Frontal cortex (tissue), 4 donors: ENCODE measurements around the gene SHC1. TPM values are rescaled to one million over a fixed set of nuclear protein-coding genes. Genes with fewer than 3 reads are reported as not detected.

Experiments used
- DNase-seq, 2 donors: peaks; one replicate each; pipeline ENCODE4 v3.0.0; 2012; ENCODE audit warnings: low spot score in 2 of 2
- FAIRE-seq: peaks from 2 replicates; lab custom pipeline; 2012; peaks lifted over from hg19 to GRCh38; lab: Jason Lieb, UNC
- total RNA-seq: library from RNA; depleted of rRNA; stranded (reverse); fragments of >200 nt; gene quantifications from one replicate; pipeline ENCODE4 v1.2.3, GENCODE V29; 2014
- donor health status: control.
- donor health status: control.
- donor health status: control.

The SHC1 gene, protein sequence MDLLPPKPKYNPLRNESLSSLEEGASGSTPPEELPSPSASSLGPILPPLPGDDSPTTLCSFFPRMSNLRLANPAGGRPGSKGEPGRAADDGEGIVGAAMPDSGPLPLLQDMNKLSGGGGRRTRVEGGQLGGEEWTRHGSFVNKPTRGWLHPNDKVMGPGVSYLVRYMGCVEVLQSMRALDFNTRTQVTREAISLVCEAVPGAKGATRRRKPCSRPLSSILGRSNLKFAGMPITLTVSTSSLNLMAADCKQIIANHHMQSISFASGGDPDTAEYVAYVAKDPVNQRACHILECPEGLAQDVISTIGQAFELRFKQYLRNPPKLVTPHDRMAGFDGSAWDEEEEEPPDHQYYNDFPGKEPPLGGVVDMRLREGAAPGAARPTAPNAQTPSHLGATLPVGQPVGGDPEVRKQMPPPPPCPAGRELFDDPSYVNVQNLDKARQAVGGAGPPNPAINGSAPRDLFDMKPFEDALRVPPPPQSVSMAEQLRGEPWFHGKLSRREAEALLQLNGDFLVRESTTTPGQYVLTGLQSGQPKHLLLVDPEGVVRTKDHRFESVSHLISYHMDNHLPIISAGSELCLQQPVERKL
- total RNA-seq, result 6.9 TPM

DNA sequence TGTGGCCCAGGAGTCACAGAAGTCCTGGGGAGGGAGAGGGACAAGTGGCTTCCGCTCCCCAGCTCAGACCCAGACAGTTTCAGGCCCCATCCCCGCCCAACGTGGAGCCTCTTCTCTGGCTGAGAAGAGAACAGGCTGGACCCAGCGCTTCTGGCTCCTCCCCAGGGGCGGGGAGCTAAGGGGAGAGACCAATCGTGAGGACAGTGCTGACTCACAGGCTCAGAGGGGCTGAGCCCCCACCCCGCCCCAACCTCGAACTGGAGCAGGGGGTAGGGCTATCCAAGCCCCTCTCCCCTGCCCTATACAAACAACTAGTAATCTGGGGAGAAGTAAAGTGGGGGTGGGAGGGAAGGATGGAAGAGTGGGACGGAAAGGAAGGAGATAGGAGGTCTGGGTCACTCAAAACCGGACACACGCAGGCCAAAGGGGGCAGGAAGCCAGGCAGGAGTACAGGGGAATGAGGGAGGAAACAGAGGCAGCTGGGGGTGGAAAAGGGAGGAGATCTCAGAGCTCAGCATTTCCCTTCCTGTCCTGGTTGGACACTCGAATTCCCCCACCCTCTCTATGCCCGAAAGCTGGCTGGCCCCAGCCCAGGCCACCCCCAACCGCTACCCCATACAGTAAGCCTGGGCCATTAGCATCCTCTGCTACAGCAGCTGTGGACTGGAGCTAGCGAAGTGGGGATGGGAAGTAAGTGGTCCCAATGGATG lies at the start of gene SHC1:
Gene SHC1 (minus strand): TSS at position 117 of the 710 bp plus-strand sequence. CDS start 221 bp downstream, outside the sequence.
- DNase-seq (peak; percentile 63 to 92), FAIRE-seq (no peak)

DNA sequence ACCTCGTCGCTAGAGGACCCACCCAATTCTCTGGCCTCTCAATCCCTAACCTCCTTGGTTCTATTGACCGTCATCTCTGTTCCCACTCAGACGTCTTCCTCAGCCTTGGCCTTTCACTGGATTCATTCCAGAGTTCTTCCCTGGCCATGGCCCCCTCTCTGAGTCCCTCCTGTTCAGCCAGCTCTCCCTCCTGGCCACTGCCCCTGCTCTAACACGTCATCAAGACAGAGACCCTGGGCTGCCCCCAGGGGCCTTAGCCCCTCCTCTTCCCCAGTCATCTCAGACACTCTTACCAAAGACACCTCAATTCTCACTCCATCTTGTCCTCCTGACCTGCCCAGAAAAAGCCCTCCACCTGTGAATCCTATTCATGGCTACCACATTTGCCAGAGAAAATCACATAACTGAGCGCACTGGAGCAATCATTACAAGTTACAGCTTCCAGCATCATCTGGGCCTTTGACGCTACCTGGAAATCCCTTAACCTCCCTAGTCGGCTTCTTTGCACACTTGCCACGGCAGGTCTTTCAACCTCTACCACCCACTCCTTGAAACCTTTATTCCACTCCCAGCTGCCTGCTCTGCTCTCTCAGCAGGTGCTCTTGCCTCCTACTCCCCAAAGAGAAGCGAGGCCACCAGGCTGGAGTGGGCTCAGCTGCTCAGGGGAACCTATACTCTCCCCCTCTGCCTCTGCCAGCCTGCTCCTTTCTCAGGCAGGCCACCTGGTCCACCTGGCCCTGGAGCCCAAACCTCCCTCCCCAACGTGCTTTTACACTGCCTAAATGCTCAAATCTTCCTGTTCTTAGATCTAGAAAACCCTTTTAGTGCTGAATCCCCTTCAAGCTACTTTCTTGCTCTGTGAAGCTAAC lies 49.1 kb upstream of the SHC1 start:
- DNase-seq, result no peak
- FAIRE-seq, result no peak

DNA sequence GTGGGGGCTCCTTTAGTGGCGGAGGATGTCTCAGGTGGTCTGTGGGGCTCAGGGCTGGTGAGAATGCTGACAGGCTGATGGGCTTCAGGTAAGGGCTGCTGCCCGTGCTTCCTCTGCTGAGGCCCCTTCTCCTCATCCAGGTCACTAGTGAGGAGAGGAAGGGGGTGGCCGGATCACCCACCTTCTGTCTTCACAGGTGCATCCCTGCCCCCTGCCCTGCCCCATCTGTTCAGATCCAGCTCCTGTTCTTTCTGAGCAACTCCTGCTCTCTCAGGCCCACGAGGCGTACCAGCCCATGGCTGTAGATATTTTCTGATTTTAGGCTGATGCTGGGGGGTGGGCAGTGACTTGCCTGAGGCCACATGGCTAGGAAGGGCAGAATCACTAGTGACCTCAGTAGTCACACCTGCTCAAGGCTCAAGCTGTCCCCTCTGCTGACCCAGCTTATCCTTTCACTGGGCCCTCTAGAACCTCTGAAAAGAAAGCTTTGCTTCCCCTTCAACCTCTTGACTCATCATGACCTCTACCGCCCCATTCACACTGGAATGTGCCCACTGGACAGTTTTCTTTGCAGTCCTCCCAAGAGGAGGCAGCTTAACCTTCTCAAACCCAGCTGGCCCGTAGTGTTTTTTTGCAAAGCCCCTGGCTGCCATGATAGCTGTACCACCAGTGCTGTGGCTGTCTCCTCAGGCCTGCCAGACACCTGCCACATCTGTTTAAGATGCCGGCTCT lies 48.2 kb upstream of the SHC1 start:
- DNase-seq (no peak), FAIRE-seq (no peak)

DNA sequence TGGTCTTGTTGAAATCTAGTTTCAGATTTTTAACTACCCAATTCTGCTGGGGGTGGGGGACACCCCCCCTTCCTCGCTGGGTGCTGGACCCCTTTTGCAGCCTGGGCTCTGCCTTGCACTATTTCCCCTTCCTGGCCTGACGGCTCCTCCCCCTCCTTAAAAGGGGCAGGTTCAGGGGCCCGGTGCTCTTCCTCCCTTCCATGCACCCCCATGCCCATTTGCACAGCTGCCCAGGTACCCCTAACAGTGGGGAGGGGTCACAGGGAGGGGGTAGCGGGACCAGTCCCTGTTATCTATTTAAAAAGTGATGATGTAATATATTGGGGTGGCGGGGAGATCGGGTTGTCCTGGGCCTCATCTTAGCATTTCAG lies 47.4 kb upstream of the SHC1 start:
- FAIRE-seq, result no peak

DNA sequence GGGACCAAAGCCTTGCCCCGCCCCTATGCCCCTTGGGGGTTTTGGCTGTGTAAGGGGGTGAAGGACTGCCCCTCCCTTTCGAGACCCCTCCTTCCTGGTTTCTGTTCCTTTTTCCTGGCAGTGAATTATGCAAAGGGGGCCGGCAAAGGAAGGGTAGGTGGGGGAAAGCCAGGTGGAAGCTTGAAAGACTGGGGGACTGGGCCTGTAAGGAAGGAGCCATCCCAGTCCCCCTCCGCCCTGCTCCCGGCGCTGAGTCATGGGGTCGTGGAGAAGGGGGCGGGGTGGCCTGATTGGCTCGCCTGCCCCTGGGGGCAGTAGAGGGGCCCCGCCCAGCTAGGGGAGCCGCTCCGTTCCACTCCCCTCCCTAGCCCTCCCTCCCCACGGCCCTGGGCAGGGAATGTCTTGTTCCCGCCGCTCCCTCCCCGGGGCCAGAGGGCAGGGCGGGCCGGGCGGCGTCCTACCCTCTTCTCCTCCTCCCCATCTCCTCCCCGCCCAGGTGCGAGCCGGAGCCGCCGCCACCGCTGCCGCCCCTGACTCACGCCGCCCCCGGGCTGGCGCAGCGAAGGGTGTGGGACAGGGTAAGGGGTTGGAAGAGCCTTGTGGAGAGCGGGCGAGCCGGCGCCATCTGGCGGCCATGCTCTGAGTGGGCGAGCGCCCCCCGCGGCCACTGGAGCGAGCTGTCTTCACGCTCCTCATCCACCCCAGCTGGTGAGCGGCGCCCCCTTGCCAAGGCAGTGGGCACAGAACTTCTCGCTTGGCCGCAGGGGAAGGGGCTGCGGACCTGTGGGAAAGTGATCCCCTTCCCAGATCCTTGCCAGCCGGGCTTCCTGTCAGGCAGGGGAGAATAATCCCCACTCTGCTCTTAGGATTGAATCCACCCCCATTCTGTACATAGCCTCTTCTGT lies 46.7 kb upstream of the SHC1 start:
- DNase-seq, result peak; percentile 84 to 88
- FAIRE-seq, result no peak

More for the DNA sequence above, 47.4 kb upstream of the SHC1 start:
- DNase-seq, result no peak

DNA sequence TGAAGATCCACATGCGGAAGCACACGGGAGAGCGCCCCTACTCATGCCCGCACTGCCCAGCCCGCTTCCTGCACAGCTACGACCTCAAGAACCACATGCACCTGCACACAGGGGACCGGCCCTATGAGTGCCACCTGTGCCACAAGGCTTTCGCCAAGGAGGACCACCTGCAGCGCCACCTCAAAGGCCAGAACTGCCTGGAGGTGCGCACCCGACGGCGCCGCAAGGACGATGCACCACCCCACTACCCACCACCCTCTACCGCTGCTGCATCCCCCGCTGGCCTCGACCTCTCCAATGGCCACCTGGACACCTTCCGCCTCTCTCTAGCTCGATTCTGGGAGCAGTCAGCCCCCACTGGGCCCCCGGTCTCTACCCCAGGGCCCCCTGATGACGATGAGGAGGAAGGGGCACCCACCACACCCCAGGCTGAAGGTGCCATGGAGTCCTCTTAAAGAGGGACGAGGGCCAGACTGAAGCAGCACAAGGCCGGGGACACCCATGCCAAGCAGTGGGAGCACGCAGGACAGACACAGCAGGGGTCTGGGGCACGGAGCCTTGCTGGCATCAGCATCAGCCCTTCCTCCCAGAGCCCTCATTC lies 45.8 kb upstream of the SHC1 start:
- DNase-seq (no peak), FAIRE-seq (no peak)

DNA sequence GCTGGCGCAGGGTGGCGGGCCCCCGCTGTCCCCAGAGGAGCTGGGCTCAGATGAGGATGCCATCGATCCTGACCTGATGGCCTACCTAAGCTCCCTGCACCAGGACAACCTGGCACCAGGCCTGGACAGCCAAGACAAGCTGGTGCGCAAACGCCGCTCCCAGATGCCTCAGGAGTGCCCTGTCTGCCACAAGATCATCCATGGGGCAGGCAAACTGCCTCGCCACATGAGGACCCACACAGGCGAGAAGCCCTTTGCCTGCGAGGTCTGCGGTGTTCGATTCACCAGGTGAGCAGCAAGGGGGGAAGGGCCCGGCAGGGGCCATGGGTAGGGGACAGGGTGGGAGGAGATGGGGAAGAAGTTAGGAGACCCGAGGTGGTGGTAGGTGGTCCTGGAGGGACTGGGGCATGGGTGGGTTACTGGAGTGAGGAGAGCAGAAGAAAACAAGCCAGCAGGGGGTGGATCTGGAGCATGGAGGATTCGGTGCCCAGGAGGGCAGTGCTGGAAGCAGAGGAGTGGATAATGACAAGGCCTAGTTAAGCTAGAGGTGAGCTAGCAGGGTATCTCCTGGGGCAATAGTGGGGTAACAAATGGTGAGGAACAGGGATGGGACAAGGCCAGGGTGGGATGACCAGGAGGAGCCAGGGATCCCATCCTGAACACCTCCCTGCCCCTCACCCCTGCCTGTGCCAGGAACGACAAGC lies 45.1 kb upstream of the SHC1 start:
- DNase-seq (no peak), FAIRE-seq (no peak)

DNA sequence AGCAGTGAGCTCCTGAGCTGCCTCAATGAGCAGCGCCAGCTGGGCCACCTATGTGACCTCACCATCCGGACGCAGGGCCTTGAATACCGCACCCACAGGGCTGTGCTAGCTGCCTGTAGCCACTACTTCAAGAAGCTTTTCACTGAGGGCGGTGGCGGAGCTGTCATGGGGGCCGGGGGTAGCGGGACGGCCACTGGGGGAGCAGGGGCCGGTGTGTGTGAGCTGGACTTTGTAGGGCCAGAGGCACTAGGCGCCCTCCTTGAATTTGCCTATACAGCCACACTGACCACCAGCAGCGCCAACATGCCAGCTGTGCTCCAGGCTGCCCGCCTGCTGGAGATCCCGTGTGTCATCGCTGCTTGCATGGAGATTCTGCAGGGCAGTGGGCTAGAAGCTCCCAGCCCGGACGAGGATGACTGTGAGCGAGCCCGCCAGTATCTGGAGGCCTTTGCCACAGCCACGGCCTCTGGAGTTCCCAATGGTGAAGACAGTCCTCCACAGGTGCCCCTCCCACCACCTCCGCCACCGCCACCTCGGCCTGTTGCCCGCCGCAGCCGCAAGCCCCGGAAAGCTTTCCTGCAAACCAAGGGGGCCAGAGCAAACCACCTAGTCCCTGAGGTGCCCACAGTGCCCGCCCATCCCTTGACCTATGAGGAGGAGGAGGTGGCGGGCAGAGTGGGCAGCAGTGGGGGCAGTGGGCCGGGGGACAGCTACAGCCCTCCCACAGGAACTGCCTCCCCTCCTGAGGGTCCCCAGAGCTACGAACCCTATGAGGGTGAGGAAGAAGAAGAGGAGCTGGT lies 44.4 kb upstream of the SHC1 start:
- FAIRE-seq (no peak), DNase-seq (no peak)

DNA sequence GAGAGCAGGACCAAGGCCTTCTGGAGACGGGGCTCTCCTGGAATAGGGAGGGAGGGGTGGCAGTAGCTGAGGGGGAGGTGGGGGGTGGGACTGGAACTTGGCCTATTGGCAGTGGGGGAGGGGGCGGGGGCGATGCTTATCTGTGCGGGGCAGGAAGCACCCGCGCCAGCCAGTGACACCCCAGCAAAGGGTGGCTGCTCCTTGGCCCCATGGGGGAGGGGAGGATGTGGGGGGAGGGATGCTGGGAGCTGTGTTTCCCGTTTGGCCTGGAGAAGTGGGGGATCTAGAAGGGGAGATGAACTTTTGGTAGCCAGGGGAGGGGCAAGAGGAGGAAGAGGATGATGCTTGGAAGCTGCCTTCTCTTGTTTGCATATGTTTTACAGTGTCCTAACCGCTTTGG lies 43.1 kb upstream of the SHC1 start:
- DNase-seq, result no peak
- no peak for FAIRE-seq

DNA sequence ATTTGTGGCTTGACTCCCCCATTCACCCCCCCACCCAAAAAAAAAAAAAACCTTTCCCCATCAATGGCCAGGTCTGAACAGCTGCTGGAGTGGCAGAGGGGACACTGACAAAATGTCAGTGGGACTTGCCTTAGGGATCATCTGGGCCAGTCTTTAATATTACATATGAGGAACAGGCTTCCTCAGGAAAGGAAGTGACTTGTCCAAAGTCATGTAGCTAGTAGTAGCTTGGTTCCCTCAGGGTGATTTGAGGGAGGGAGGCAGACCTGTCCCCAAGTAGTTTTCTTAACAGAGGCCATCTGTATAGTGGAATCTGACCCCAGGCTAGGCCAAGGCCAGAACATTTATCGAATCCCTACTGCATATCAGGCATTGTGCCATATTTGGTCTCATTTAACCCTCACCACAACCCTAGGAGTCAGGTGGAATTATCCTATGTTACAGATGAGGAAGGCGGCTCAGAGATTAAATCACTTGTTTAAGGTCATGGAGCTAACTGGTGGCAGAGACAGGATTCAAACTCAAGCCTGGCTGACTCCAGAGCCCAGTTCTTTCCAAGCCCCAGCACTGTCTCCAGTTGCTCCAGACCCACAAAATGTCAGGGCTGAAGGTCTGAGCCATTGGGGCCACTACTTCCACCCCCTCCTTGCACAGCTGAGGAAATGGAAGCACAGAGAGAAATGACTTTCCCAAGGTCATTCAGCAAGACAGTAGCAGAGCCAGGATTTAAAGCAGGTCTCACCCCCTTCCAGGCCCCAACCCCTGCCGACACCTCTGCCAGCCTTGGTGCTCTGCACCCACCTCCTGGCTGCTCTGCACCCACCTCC lies 42.4 kb upstream of the SHC1 start:
- DNase-seq, result no peak
- no peak for FAIRE-seq

DNA sequence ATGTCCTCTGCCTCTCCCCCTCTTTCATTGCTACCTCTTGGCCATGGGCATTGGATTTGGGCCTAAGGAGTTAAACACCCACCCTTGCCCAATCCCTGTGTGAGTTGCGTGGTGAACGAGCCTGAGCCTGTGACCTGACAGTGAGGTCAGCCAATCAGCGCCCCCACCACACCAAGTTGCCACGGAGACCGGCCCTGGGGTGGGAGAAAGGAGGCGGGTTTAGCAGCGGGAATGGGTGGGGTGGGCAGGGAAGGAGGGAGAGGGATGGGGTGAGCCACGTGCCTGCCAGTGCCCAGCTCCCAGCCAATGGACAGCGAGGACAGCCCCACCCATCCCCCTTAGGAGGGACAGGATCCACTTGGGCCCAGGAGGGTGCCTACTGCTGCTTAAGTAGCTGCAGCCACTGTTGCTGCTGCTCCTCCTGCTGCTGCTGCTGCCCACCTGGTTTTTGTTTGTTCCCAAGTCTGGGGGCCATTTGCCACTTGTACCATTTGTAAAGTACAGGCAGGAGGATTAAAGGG lies 41.5 kb upstream of the SHC1 start:
- no peak for FAIRE-seq
- peak; percentile 74 to 84 for DNase-seq

DNA sequence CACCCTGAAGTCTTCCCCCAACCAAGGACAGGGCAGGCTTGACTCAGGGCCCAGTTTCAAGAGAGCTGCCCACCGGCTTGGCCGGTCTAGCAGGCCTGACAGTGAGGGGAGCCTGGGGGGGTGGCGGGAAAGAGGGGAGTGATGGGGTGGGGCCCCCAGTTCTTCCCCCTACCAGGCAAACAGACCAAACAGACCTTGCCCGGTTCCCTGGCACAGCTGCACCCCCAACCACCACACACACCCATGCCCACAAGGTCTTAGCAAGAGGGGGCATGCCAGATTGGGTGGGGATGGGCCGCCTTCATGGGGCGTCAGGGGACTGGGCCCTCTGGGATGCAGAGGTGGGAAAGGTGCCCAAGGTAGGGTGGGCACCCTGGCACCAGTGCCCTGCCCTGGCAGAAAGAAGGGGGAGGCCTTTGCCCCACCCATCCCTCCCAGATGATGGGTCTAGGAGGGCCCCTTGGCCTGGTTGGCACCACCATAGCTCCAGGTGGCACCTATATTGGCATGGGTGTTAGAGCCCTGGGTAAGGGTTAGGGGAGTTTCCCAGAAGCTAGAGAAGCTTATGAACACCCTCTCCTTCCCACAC lies 41.0 kb upstream of the SHC1 start:
- DNase-seq (no peak), FAIRE-seq (no peak)

DNA sequence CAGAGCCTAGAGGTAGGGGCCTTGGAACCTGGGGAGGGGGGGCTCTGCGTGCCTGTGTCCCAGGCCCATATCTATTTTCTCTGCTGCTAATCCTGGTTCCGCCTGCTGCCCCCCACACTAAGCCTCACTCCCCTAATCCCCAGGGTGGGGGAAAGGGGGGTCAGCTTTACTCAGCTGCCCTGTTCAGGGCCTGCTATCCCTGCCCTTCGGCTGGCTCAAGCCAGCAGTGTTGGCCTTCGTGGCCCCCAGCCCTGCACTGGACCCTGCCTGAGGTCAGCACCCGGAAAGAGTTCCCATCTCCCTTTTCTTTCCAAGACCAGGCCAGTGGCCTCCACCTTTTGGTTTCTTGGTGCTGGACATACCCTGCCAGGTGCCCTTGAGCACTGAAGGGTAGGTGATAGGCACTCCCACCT lies 40.5 kb upstream of the SHC1 start:
- DNase-seq, result no peak
- no peak for FAIRE-seq

DNA sequence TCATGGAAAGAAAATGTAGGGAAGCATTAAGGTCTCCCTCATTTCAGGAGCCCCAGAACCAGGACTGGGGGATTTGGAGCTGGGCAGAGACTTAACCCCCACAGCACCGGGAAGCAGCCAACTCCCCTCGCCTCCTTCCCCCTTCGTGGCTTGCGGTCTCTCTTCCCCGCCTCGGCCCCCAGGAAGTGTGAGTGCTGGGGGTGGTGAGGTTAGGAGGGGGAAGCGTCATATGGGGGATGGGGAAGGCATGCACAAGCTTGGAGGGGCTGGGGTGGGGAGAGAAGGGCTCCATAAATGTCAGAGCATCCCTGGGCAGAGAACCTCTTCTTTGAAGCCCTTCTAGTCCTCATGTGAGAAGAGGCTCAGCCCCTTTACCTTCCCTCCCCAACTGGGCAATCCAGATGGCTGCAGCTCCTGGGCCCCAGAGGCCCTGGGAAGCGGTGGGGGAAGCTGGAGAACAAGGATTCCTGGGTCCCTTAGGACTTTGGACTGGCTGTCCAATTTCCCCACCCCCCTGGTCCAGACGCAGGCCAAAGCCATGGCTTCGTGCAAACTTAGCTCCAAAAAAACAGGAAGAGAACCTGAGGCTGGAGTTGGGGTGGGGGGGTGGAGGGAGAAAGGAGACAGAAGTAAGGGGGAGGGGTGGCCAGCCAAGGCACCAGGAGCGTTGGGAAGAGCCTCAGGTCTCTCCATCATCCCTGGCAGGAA lies 39.8 kb upstream of the SHC1 start:
- DNase-seq (no peak), FAIRE-seq (no peak)

DNA sequence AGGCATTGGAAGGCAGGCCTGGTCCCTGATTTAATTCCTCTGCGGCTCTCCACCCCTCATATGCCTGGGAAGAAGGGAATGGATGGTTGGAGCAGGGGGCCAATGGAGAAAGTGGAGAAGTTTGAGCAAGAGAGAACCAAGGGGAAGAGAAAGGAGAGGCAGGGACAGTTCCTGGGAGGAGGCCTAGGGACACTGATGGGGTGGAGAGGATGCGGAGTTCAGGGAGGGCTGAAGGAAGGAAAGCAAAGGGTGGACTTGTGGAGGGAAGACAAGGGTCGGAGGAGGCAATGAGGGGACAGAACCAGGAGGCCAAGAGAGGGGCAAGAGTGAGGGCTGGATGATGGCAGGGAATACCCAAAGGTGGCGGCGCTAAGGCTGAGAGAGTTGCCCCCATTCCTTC lies 39.2 kb upstream of the SHC1 start:
- DNase-seq (no peak), FAIRE-seq (no peak)
